IMR-90 (cell line): ENCODE results near the gene RNASE4.

ENCODE experiments used
- BHLHE40 ChIP-seq: fragments of 150-350 bp; IDR thresholded peaks from 2 replicates; pipeline ENCODE4 v1.6.1; 2016; ENCODE audit warnings: mild to moderate bottlenecking, low read depth, low read length
- CEBPB ChIP-seq: IDR thresholded peaks from 2 replicates; pipeline ENCODE4 v1.6.1; 2012; ENCODE audit warnings: low read depth, low read length, improper control_type of control experiment
- CTCF ChIP-seq: conservative IDR thresholded peaks from 2 replicates; pipeline ENCODE4 v1.5.1; 2012; ENCODE audit warnings: mild to moderate bottlenecking, low read depth, low read length, improper control_type of control experiment
- MAFK ChIP-seq: IDR thresholded peaks from 2 replicates; pipeline ENCODE4 v1.6.1; 2012; ENCODE audit warnings: low read depth, low read length, improper control_type of control experiment
- MAZ ChIP-seq: IDR thresholded peaks from 2 replicates; pipeline ENCODE4 v1.6.1; 2012; ENCODE audit warnings: low read depth, mild to moderate bottlenecking, low read length, improper control_type of control experiment, moderate library complexity, borderline replicate concordance
- MXI1 ChIP-seq: IDR thresholded peaks from 2 replicates; pipeline ENCODE4 v1.6.1; 2012; ENCODE audit warnings: low read depth, mild to moderate bottlenecking, low read length, moderate library complexity, borderline replicate concordance
- NFE2L2 ChIP-seq: fragments of 150-350 bp; IDR thresholded peaks from 2 replicates; pipeline ENCODE4 v1.6.1; 2016; ENCODE audit warnings: low read depth, mild to moderate bottlenecking, low read length
- POLR2A ChIP-seq: IDR thresholded peaks from 2 replicates; pipeline ENCODE4 v1.6.1; 2012; ENCODE audit warnings: mild to moderate bottlenecking, low read depth, low read length
- RAD21 ChIP-seq: IDR thresholded peaks from 2 replicates; pipeline ENCODE4 v1.6.1; 2012; ENCODE audit warnings: low read length, improper control_type of control experiment
- RCOR1 ChIP-seq: IDR thresholded peaks from 2 replicates; pipeline ENCODE4 v1.6.1; 2012; ENCODE audit warnings: mild to moderate bottlenecking, low read length, improper control_type of control experiment; ENCODE audit not compliant: insufficient replicate concordance
- RFX5 ChIP-seq: IDR thresholded peaks from 2 replicates; pipeline ENCODE4 v1.8.0; 2012; ENCODE audit warnings: low read depth, mild to moderate bottlenecking, low read length, moderate library complexity
- SMC3 ChIP-seq: fragments of 150-350 bp; IDR thresholded peaks from 2 replicates; pipeline ENCODE4 v1.6.1; 2016; ENCODE audit warnings: low read depth, mild to moderate bottlenecking, antibody characterized with exemption, low read length, moderate library complexity
- USF2 ChIP-seq: fragments of 150-350 bp; IDR thresholded peaks from 2 replicates; pipeline ENCODE4 v1.6.1; 2017; ENCODE audit warnings: mild to moderate bottlenecking, antibody characterized with exemption, low read length, low read depth
- TF ChIP-seq, protein P1 (sequence below): fragments of 150-350 bp; IDR thresholded peaks from 2 replicates; pipeline ENCODE4 v1.6.1; 2016; ENCODE audit warnings: low read depth, mild to moderate bottlenecking, low read length, moderate library complexity, borderline replicate concordance

- TF ChIP-seq BHLHE40: no peak
- no peak for TF ChIP-seq MXI1
- no peak for TF ChIP-seq CTCF
- TF ChIP-seq CEBPB: no peak
- no peak for TF ChIP-seq MAFK
- TF ChIP-seq RCOR1: no peak
- TF ChIP-seq POLR2A: no peak
- no peak for TF ChIP-seq RAD21
- no peak for TF ChIP-seq MAZ
- TF ChIP-seq USF2: no peak
- TF ChIP-seq, protein P1, sequence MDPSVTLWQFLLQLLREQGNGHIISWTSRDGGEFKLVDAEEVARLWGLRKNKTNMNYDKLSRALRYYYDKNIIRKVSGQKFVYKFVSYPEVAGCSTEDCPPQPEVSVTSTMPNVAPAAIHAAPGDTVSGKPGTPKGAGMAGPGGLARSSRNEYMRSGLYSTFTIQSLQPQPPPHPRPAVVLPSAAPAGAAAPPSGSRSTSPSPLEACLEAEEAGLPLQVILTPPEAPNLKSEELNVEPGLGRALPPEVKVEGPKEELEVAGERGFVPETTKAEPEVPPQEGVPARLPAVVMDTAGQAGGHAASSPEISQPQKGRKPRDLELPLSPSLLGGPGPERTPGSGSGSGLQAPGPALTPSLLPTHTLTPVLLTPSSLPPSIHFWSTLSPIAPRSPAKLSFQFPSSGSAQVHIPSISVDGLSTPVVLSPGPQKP: no peak
- no peak for TF ChIP-seq RFX5
- TF ChIP-seq NFE2L2: no peak
- no peak for TF ChIP-seq SMC3
Observed at GRCh38 chr14:20659336-20659735, 25.0 kb upstream of the RNASE4 start.
